ENCODE results near the gene CNMD.

GRCh38 chr13:52696566-52696965, 43.1 kb downstream of the CNMD start:
- no peak for TF ChIP-seq POLR2A (IDR thresholded peaks at IDR 0.05)
- TF ChIP-seq, protein P1, sequence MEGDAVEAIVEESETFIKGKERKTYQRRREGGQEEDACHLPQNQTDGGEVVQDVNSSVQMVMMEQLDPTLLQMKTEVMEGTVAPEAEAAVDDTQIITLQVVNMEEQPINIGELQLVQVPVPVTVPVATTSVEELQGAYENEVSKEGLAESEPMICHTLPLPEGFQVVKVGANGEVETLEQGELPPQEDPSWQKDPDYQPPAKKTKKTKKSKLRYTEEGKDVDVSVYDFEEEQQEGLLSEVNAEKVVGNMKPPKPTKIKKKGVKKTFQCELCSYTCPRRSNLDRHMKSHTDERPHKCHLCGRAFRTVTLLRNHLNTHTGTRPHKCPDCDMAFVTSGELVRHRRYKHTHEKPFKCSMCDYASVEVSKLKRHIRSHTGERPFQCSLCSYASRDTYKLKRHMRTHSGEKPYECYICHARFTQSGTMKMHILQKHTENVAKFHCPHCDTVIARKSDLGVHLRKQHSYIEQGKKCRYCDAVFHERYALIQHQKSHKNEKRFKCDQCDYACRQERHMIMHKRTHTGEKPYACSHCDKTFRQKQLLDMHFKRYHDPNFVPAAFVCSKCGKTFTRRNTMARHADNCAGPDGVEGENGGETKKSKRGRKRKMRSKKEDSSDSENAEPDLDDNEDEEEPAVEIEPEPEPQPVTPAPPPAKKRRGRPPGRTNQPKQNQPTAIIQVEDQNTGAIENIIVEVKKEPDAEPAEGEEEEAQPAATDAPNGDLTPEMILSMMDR (IDR thresholded peaks at IDR 0.05) = no peak

Data from right lobe of liver (tissue), 4 donors.